HPDE6-E6E7 (cell line): ENCODE measurements around the gene NDOR1.
"Not testable (repeated sequence)": the region's sequence is repeated elsewhere in the genome, so short reads cannot be mapped to it uniquely, and the experiment has no call there.

Experiments
- DNase-seq: peaks from one replicate; pipeline ENCODE4 v3.0.0; 2011; ENCODE audit warnings: missing footprints; ENCODE audit errors: extremely low spot score

Gene NDOR1

DNA sequence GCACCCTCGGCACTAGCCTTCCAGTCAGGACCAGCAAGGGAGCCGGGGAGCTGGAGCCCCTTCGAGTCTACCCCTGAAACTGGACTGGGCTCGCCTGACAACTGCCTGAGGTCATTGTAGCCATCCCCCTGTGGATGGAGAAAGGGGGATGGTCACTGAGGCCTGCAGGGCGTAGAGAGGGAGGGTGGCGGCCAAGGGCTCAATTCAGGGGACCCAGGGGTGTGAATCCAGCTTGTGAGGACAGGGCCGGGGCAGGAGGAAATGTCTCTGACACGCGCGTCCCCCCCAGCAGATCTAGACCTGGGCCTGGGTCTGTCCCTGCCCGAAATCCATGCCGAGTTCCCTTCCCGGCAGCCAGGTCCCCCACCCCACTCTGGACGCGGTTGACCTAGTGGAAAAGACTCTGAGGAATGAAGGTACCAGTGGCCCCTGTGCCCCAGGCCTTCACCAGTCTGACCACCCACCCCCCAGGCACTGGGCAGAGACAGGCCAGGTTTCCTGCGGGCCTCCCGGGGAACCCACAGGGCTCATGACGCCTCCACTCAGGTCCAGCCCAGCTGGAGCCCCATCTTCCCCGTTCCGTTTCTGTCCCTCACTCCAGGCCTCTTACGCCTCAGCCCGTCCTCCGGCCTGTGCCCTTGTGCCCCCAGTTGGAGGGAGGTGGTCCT, 26.0 kb downstream of the NDOR1 start:
- DNase-seq: no peak

DNA sequence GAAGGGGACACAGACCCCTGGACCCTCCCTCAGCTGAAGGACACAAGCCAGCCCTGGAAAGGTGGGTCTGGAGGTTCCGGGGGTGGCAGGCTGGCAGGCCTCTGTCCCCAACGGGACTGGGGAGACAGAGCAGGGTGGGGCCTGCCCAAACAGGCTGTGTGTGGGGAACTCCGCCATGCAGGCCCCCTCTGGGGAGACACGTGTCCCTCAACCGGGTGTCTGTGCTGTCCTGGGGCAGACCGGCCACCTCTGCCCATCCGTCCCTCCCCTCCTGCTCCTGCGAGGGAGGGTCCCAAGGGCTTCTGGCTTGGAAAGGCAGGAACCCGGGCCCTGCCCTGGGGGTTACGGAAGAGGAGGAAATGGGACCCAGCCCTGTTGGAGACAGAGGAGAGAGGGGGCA, 26.6 kb downstream of the NDOR1 start:
- DNase-seq: no peak

DNA sequence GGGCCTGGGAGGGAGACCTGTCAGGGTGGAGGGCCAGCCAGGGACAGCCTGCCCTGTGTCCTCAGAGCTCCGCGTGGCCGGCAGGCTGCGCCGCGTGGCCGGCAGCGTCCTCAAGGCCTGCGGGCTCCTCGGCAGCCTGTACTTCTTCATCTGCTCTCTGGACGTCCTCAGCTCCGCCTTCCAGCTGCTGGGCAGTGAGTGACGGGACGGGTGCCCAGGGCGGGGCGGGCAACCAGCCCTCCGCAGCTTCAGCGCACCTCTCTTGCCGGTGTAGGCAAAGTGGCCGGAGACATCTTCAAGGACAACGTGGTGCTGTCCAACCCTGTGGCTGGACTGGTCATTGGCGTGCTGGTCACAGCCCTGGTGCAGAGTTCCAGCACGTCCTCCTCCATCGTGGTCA, 27.0 kb downstream of the NDOR1 start:
- no peak for DNase-seq

DNA sequence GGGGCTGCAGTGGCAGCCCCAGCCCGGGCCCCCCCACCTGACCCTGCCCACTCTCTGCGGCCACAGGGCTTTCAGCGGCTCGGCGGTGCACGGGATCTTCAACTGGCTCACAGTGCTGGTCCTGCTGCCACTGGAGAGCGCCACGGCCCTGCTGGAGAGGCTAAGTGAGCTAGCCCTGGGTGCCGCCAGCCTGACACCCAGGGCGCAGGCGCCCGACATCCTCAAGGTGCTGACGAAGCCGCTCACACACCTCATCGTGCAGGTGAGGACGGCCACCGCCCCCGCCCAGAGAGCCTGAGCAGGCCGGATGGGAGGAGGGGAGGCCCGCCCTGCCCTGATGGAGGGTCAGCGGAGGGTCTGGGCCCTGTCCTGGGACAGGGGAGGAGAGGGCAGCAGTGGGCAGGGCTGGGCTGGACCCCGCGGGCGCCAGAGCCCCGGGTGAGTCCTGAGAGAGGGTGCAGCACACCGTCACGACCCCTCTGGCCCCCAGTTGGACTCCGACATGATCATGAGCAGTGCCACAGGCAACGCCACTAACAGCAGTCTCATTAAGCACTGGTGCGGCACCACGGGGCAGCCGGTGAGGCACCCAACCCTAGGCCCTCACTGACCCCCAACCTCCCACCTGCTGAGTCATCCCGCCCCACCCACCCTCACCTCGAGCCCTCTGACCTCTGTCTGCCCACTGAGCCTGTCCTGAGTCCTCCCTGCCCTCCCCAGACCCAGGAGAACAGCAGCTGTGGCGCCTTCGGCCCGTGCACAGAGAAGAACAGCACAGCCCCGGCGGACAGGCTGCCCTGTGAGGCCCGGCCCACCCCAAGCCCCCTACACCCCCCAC, 27.9 kb downstream of the NDOR1 start:
- no peak for DNase-seq

DNA sequence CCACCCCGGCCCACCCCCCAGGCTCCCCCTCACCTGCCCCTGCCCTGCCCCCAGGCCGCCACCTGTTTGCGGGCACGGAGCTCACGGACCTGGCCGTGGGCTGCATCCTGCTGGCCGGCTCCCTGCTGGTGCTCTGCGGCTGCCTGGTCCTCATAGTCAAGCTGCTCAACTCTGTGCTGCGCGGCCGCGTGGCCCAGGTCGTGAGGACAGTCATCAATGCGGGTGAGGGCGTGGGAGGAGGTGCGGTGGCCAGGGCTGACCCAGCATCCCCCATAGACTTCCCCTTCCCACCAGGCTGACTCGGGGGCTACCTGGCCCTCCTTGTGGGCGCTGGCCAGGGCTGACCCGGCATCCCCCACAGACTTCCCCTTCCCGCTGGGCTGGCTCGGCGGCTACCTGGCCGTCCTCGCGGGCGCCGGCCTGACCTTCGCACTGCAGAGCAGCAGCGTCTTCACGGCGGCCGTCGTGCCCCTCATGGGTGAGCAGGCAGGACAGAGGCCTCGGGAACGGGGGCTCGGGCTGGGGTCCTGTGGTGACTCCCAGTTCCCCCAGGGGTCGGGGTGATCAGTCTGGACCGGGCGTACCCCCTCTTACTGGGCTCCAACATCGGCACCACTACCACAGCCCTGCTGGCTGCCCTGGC, 28.7 kb downstream of the NDOR1 start:
- DNase-seq: no peak

GRCh38 chr9:137234758-137235423, 29.4 kb downstream of the NDOR1 start:
- DNase-seq: no peak

DNA sequence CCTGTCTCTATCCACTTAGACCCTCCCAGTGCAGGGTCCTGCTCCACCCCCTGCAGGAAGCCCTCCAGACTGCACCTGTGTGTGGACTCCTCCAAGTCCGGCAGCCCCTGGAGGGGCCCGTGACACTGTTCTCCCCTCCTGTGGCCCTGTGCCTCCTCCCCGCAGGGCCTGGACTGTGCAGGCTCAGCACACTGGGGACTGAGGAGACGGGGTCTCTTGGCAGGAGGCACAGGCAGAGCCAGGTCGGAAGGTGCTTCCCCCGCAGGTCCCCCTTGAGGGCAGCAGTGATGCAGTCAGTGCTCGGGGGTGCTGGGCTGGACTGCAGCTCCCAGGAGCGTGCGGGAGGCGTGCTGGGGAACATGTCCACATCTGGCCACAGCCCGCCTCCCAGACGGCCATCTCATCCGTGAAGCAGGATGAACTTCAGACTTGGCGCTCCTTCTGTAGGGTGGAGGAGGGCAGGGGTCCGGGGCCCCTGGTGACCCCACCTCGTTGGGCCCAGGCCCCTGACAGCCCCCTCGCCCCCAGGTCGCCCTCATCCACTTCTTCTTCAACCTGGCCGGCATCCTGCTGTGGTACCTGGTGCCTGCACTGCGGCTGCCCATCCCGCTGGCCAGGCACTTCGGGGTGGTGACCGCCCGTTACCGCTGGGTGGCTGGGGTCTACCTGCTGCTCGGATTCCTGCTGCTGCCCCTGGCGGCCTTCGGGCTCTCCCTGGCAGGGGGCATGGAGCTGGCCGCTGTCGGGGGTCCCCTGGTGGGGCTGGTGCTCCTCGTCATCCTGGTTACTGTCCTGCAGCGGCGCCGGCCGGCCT, 30.1 kb downstream of the NDOR1 start:
- no peak for DNase-seq

DNA sequence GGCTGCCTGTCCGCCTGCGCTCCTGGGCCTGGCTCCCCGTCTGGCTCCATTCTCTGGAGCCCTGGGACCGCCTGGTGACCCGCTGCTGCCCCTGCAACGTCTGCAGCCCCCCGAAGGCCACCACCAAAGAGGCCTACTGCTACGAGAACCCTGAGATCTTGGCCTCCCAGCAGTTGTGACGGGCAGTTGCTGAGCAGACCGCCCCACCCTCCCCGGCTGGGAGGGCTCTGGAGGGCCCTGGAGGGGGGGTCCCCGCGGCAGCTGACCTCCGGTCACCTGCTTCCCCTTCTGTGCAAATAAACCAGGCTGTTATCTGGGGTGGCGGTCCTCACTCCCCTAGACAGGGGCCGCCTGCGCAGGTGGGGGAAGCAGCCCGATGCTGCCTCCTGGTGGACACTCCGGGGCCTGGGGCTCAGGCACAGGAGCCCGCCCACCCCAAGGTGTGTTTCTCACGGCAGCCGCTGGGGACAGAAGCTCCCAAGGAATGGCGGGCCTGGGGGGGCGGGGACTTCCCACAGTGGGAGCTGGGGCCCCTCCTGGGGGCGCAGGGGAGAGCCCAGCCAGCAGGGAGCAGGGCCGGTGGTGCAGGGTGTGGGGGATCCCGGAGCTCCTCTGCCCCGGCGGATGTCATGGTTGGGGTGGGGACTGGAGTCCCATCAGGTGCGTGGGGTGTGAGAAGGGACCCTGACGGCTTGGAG, 30.9 kb downstream of the NDOR1 start:
- peak; percentile 85 for DNase-seq

GRCh38 chr9:137236936-137237421, 31.5 kb downstream of the NDOR1 start:
- no peak for DNase-seq

GRCh38 chr9:137237759-137238726, 32.5 kb downstream of the NDOR1 start:
- DNase-seq: no peak

- DNase-seq: not testable (repeated sequence)
Observed at GRCh38 chr9:137239541-137240200, 34.2 kb downstream of the NDOR1 start.

DNA sequence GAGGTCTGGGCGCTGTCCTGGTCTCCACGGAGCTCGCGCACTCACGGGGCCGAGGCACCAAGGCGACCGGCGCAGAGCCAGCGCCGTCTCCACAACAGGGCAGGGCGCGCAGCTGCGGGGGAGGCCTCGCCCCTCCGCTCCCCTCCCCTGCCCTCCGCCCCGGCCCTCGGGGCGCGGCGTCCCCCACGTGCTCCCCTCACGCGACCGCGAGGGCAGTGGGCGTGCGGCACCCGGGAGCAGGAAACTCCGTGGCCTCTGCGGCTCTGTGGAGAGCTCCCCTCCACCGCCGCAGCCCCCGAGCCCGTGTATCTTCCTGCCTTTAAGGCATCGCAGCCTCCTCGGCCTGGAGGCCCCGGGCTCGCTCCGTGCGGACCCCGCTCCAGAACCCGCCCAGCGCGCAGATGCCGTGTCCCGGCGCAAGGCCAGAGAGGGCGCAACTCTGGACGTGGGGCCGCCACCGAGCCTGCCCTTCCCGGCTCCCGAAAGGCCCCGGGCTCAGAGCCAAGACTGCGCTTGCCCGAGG, 34.9 kb downstream of the NDOR1 start:
- no peak for DNase-seq

- peak; percentile 99 for DNase-seq
Observed at GRCh38 chr9:137240841-137241489, 35.5 kb downstream of the NDOR1 start, which contains the start of gene TUBB4B. TUBB4B (plus strand) TSS chr9:137241287; CDS start chr9:137241361, 74 bp downstream.

DNA sequence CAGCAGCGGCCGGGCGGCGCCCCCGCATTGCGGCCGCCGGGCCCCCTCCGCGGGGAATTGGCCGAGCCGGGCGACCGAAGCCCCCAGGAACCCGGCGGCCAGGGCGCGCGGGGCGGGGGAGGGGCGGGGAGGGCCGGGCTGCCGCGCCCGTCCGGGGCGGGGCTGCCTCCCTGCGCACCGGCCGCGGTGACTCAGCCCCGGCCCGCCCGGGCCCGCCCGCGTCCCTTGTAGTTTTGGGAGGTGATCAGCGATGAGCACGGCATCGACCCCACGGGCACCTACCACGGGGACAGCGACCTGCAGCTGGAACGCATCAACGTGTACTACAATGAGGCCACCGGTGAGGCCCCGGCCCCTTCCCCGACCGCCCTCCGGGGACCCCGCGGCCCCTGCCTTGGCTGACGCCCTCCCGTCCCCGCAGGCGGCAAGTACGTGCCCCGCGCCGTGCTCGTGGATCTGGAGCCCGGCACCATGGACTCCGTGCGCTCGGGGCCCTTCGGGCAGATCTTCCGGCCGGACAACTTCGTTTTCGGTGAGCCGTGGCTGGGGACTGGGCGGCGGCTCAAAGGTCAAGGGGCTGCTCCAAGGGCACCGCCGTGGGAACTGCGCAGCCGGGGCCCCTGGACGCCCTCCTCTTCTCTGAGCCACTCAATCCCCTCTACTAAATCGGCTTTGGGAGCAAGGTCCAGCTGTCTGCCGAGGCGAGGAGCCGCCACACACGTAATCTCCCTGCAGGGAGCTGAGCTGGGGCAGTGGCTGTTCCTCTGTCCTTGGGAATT, 36.2 kb downstream of the NDOR1 start:
- peak; percentile 67 for DNase-seq

- no peak for DNase-seq
Observed at GRCh38 chr9:137242269-137243203, 37.0 kb downstream of the NDOR1 start.

- DNase-seq: not testable (repeated sequence)
Observed at GRCh38 chr9:137243266-137243625, 37.7 kb downstream of the NDOR1 start.
